ENCODE measurements around the gene ZNF8. TPM values are rescaled to one million over a fixed set of nuclear protein-coding genes. Genes with fewer than 3 reads are reported as not detected.

Gene ZNF8
- total and polyA plus RNA-seq, 2 donors from 2014 or later, result 1.3 to 9.0 TPM

DNA sequence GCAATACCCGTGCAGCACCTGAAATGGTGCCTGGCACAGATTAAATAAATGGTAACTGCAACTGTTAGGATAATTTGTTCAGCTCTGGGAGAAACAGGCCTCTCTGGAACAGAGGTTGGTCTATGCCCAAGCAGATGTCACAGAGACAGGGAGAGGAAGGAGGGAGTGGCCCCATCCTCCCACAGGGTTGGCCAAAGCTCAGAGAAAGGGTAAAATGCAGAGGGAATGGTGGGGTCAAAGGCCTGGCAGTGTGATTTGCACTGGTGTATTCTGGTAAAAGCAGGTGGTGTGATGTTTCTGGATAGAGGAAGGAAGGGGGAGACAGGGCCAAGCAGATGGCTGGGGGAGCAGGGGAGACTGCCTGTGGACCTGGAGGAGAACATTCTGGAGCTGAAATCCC is 57.5 kb downstream of the ZNF8 start:
- no peaks in the 10 kb centered on the region for H3K27me3 ChIP-seq (ENCODE audit: control insufficient read depth, insufficient read depth, low read length)
- peaks cover 0 to 10% (median 7%) of the 10 kb centered on the region in 3 donors for H3K36me3 ChIP-seq (ENCODE audit: control insufficient read depth in 2 of 3, insufficient read depth in 3 of 3, low read length in 3 of 3)
- no peak for TF ChIP-seq CTCF (IDR thresholded peaks at IDR 0.05; ENCODE audit: borderline replicate concordance, extremely low read depth, insufficient read depth)
- intact Hi-C loops (cut with DNase I), result no loop called here
- H3K9ac ChIP-seq (ENCODE audit: low read length in 3 of 3), result no peak overlapping the region
- FAIRE-seq (no peak), DNase-seq (no peak)
- no peaks in the 10 kb centered on the region for H3K4me1 ChIP-seq (ENCODE audit: control insufficient read depth in 2 of 3, insufficient read depth in 2 of 3, low read depth in 1 of 3, low read length in 3 of 3)
- no peak overlapping the region for H3K4me3 ChIP-seq (ENCODE audit: low read length in 3 of 3)
- no peaks in the 10 kb centered on the region for H3K9me3 ChIP-seq (ENCODE audit: control insufficient read depth in 2 of 3, insufficient read depth in 1 of 3, low read length in 3 of 3)
- H3K27ac ChIP-seq (ENCODE audit: low read depth in 2 of 2, low read length in 2 of 2), result no peak overlapping the region

DNA sequence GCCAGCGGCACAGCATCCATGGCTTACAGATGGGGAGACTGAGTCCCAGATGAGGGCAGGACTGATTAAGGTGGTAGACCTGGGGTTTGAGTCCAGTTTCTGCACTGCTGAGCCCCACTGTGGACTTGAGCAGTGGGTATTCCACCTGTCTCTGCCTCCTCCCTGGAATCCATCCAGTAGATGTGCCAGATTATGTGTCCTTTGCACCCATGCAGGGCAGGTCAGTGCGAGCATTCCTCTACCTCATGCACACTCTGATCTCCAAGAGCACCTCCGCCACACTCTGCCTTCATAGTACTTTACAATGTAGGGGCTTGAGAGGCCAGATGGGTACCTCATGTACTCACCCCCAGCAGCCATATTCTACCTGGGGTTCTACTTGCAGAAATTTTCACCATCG is 58.1 kb downstream of the ZNF8 start:
- intact Hi-C loops (cut with DNase I), result no loop called here
- H3K4me1 ChIP-seq (ENCODE audit: control insufficient read depth in 2 of 3, insufficient read depth in 2 of 3, low read depth in 1 of 3, low read length in 3 of 3), result no peaks in the 10 kb centered on the region
- DNase-seq, result no peak
- H3K4me3 ChIP-seq (ENCODE audit: low read length in 3 of 3), result no peak overlapping the region
- H3K27me3 ChIP-seq (ENCODE audit: control insufficient read depth, insufficient read depth, low read length), result no peaks in the 10 kb centered on the region
- no peak overlapping the region for H3K9ac ChIP-seq (ENCODE audit: low read length in 3 of 3)
- H3K27ac ChIP-seq (ENCODE audit: low read depth in 2 of 2, low read length in 2 of 2), result no peak overlapping the region
- no peak for FAIRE-seq
- H3K9me3 ChIP-seq (ENCODE audit: control insufficient read depth in 2 of 3, insufficient read depth in 1 of 3, low read length in 3 of 3), result no peaks in the 10 kb centered on the region
- H3K36me3 ChIP-seq (ENCODE audit: control insufficient read depth in 2 of 3, insufficient read depth in 3 of 3, low read length in 3 of 3), result peaks cover 0 to 10% (median 7%) of the 10 kb centered on the region in 3 donors
- TF ChIP-seq CTCF (IDR thresholded peaks at IDR 0.05; ENCODE audit: borderline replicate concordance, extremely low read depth, insufficient read depth), result no peak

DNA sequence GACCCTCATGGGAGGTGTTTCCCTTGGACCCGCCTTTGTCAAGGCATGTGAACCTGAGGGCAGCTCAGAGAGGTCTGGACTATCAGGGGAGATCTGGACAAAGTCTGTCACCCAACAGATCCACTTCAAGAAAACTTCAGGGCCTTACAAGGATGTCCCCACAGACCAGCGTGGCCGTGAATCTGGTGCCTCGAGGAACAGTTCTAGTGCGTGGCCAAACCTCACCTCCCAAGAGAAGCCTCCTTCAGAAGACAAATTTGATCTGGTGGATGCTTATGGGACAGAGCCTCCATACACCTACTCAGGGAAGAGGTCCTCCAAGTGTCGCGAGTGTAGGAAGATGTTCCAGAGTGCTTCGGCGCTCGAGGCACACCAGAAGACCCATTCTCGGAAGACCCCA is 59.6 kb downstream of the ZNF8 start:
- no peak for FAIRE-seq
- no peak for DNase-seq
- intact Hi-C loops (cut with DNase I), result no loop called here
- no peak for TF ChIP-seq CTCF (IDR thresholded peaks at IDR 0.05; ENCODE audit: borderline replicate concordance, extremely low read depth, insufficient read depth)
- H3K36me3 ChIP-seq (ENCODE audit: control insufficient read depth in 2 of 3, insufficient read depth in 3 of 3, low read length in 3 of 3), result peaks cover 0 to 10% (median 7%) of the 10 kb centered on the region in 3 donors
- H3K27me3 ChIP-seq (ENCODE audit: control insufficient read depth, insufficient read depth, low read length), result no peaks in the 10 kb centered on the region
- H3K4me3 ChIP-seq (ENCODE audit: low read length in 3 of 3), result no peak overlapping the region
- no peaks in the 10 kb centered on the region for H3K9me3 ChIP-seq (ENCODE audit: control insufficient read depth in 2 of 3, insufficient read depth in 1 of 3, low read length in 3 of 3)
- no peaks in the 10 kb centered on the region for H3K4me1 ChIP-seq (ENCODE audit: control insufficient read depth in 2 of 3, insufficient read depth in 2 of 3, low read depth in 1 of 3, low read length in 3 of 3)
- no peak overlapping the region for H3K9ac ChIP-seq (ENCODE audit: low read length in 3 of 3)
- no peak overlapping the region for H3K27ac ChIP-seq (ENCODE audit: low read depth in 2 of 2, low read length in 2 of 2)
